ENCODE results near the gene SOD2. TPM values are rescaled to one million over a fixed set of nuclear protein-coding genes. Genes with fewer than 3 reads are reported as not detected.
"Not testable (repeated sequence)": the region's sequence is repeated elsewhere in the genome, so short reads cannot be mapped to it uniquely, and the experiment has no call there.

The SOD2 gene
- total RNA-seq, 1 donor from 2014 or later, result 71.2 TPM

GRCh38 chr6:159716247-159717096 is 23.4 kb upstream of the SOD2 start:
- no peak for DNase-seq

GRCh38 chr6:159715605-159716004 is 22.6 kb upstream of the SOD2 start:
- no peak for DNase-seq

- DNase-seq, result no peak
These were observed 22.1 kb upstream of the SOD2 start for GRCh38 chr6:159715166-159715565.

GRCh38 chr6:159714404-159714803 is 21.4 kb upstream of the SOD2 start:
- DNase-seq, result no peak

GRCh38 chr6:159713984-159714383 is 20.9 kb upstream of the SOD2 start:
- no peak for DNase-seq

GRCh38 chr6:159712389-159712788 is 19.3 kb upstream of the SOD2 start:
- DNase-seq, result not testable (repeated sequence)

GRCh38 chr6:159710603-159711002 is 17.6 kb upstream of the SOD2 start:
- DNase-seq, result not testable (repeated sequence)

GRCh38 chr6:159701413-159701999 is 8.5 kb upstream of the SOD2 start:
- DNase-seq, result no peak

- DNase-seq, result no peak
These were observed 7.9 kb upstream of the SOD2 start for GRCh38 chr6:159700970-159701369.

GRCh38 chr6:159695984-159696383 is 2.9 kb upstream of the SOD2 start:
- no peak for DNase-seq

GRCh38 chr6:159693894-159694545 is 979 bp upstream of the SOD2 start:
- no peak for DNase-seq

GRCh38 chr6:159692303-159693127 is 526 bp downstream of the SOD2 start:
- no peak for DNase-seq

- no peak for DNase-seq
These were observed 1.1 kb downstream of the SOD2 start for GRCh38 chr6:159691963-159692287.

GRCh38 chr6:159691133-159691962 is 1.7 kb downstream of the SOD2 start:
- DNase-seq, result peak; percentile 88

- not testable (repeated sequence) for DNase-seq
These were observed 2.9 kb downstream of the SOD2 start for GRCh38 chr6:159690135-159690534.

- DNase-seq, result no peak
These were observed 4.0 kb downstream of the SOD2 start for GRCh38 chr6:159689001-159689400.

GRCh38 chr6:159688266-159688905 is 4.7 kb downstream of the SOD2 start:
- no peak for DNase-seq

GRCh38 chr6:159687341-159687740 is 5.7 kb downstream of the SOD2 start:
- DNase-seq, result no peak

- no peak for DNase-seq
These were observed 6.3 kb downstream of the SOD2 start for GRCh38 chr6:159686703-159687102.

- DNase-seq, result no peak
These were observed 7.0 kb downstream of the SOD2 start for GRCh38 chr6:159686040-159686439.

GRCh38 chr6:159684013-159684304 is 9.1 kb downstream of the SOD2 start:
- no peak for DNase-seq

All from skin of body (tissue), 2 donors.